PFSK-1 (cell line): ENCODE results near the gene NR2F1.

Experiments
- FOXP2 ChIP-seq: optimal IDR thresholded peaks from 2 replicates; pipeline ENCODE3; 2011; ENCODE audit warnings: borderline replicate concordance, control low read depth, inconsistent platforms; ENCODE audit not compliant: insufficient read depth; ENCODE audit errors: extremely low read length, extremely low read depth
- POLR2AphosphoS5 ChIP-seq: IDR thresholded peaks from 2 replicates; pipeline ENCODE4 v1.6.1; 2012; ENCODE audit warnings: low read depth, mild to moderate bottlenecking, control low read depth, low read length, moderate library complexity
- SIN3A ChIP-seq: IDR thresholded peaks from 2 replicates; pipeline ENCODE4 v1.6.1; 2012; ENCODE audit warnings: mild to moderate bottlenecking, low read length, moderate library complexity, borderline replicate concordance; ENCODE audit not compliant: insufficient read depth
- TAF1 ChIP-seq: IDR thresholded peaks from 2 replicates; pipeline ENCODE4 v1.6.1; 2012; ENCODE audit warnings: low read length, control low read depth, borderline replicate concordance; ENCODE audit not compliant: insufficient read depth
- TF ChIP-seq, protein P1 (sequence below), 2 experiments: IDR thresholded peaks; 2 replicates each; pipeline versions ENCODE4 v1.6.1 to v1.8.0; 2011 to 2012; ENCODE audit warnings: low read depth in 2 of 2, low read length in 2 of 2, control low read depth in 1 of 2, inconsistent platforms in 1 of 2, mild to moderate bottlenecking in 1 of 2, moderate library complexity in 1 of 2; ENCODE audit not compliant: insufficient read depth in 1 of 2

The NR2F1 gene

DNA sequence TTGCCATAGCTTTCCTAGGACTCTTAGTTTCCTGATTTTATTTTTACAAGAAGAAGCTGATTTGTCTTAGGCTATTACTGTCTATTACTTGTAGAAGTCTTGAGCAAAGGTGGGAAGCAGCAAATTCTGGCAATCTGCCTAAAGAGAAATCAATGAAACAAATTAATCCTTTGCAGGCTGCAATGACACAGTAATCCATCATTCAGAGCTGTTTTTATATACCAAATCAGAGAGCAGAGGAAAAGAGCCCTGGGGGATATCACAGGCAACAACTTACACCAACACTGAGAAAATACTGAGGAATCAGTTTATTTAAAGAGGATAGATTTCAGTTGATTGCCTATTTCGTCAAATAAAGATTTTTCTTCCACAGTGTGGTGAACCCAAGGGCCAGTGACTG, 15.6 kb upstream of the NR2F1 start:
- no peak for TF ChIP-seq SIN3A
- TF ChIP-seq TAF1, result no peak
- no peak for TF ChIP-seq FOXP2
- TF ChIP-seq, protein P1, sequence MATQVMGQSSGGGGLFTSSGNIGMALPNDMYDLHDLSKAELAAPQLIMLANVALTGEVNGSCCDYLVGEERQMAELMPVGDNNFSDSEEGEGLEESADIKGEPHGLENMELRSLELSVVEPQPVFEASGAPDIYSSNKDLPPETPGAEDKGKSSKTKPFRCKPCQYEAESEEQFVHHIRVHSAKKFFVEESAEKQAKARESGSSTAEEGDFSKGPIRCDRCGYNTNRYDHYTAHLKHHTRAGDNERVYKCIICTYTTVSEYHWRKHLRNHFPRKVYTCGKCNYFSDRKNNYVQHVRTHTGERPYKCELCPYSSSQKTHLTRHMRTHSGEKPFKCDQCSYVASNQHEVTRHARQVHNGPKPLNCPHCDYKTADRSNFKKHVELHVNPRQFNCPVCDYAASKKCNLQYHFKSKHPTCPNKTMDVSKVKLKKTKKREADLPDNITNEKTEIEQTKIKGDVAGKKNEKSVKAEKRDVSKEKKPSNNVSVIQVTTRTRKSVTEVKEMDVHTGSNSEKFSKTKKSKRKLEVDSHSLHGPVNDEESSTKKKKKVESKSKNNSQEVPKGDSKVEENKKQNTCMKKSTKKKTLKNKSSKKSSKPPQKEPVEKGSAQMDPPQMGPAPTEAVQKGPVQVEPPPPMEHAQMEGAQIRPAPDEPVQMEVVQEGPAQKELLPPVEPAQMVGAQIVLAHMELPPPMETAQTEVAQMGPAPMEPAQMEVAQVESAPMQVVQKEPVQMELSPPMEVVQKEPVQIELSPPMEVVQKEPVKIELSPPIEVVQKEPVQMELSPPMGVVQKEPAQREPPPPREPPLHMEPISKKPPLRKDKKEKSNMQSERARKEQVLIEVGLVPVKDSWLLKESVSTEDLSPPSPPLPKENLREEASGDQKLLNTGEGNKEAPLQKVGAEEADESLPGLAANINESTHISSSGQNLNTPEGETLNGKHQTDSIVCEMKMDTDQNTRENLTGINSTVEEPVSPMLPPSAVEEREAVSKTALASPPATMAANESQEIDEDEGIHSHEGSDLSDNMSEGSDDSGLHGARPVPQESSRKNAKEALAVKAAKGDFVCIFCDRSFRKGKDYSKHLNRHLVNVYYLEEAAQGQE (IDR thresholded peaks at IDR 0.05; ENCODE audit: insufficient read depth in 1 of 2, low read depth in 2 of 2, low read length in 2 of 2), result no peak
- TF ChIP-seq POLR2AphosphoS5, result no peak

DNA sequence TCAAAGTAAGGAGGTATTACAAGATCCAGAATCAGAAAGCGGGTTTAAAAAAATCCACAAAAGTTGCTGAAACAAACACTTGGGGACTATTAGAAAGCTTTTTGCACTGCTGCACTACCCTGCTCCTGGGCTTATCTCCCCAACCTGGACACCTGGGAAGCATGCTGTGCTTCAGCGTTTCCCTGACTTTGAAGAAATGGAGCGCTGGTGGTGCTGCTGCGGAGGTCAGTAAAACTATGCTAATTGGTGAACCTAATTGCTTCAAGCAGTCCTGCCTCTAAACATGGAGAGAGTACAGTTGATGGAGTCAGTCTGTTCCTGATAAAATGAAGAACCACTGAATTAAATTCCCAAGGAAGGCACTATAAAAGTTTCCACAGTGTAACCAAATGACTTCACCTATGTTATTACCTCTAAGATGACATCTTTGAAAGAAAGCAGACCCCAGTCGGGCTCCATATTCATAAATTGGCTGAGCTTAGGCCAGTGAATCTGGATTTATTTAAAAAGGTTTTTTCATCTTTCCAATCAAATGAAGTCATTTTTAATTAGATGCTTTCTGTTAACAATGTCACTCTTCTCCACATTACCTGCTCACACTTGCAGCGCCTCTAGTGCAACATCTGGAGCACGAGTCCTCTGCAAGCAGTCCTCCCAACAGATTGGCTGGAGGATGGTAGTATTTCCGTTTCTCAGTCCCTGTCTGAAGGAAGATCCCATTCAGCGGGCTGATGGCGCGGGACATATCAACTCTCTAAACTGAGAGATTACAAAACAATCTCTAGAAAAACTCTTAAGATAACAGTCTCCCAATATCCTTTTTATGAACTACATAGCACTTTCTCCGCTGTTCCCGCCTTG, 13.5 kb upstream of the NR2F1 start:
- TF ChIP-seq, protein P1 (IDR thresholded peaks at IDR 0.05; ENCODE audit: insufficient read depth in 1 of 2, low read depth in 2 of 2, low read length in 2 of 2), result no peak

- TF ChIP-seq POLR2AphosphoS5, result no peak
- no peak for TF ChIP-seq TAF1
- TF ChIP-seq SIN3A, result no peak
- TF ChIP-seq, protein P1 (IDR thresholded peaks at IDR 0.05; ENCODE audit: insufficient read depth in 1 of 2, low read depth in 2 of 2, low read length in 2 of 2), result no peak
- no peak for TF ChIP-seq FOXP2
Observed at GRCh38 chr5:93570294-93571113, 12.5 kb upstream of the NR2F1 start.

GRCh38 chr5:93571114-93571949, 11.7 kb upstream of the NR2F1 start:
- TF ChIP-seq POLR2AphosphoS5, result no peak
- no peak for TF ChIP-seq FOXP2
- no peak for TF ChIP-seq SIN3A
- no peak for TF ChIP-seq TAF1
- TF ChIP-seq, protein P1 (IDR thresholded peaks at IDR 0.05; ENCODE audit: insufficient read depth in 1 of 2, low read depth in 2 of 2, low read length in 2 of 2), result no peak
